NCI-H2081 (cell line): Measurements from ENCODE around the gene PNPLA6.

ENCODE experiments used
- DNase-seq, 2 experiments: peaks; one replicate each; lab custom pipeline; 2025; lab: John Stamatoyannopoulos, UW

The PNPLA6 gene

GRCh38 chr19:7515645-7516151, 19.8 kb upstream of the PNPLA6 start, which contains the start of gene ZNF358:
Gene ZNF358 (plus strand): TSS chr19:7516103. CDS start chr19:7519243, 3,140 bp downstream.
- DNase-seq = peak; percentile 64 to 67

GRCh38 chr19:7516333-7516732, 19.2 kb upstream of the PNPLA6 start:
- DNase-seq = no peak

GRCh38 chr19:7516878-7517277, 18.6 kb upstream of the PNPLA6 start:
- no peak for DNase-seq

- DNase-seq = no peak
Observed at GRCh38 chr19:7519361-7520130, 16.0 kb upstream of the PNPLA6 start.

GRCh38 chr19:7520131-7521051, 15.1 kb upstream of the PNPLA6 start:
- DNase-seq = no peak

GRCh38 chr19:7521551-7522071, 13.9 kb upstream of the PNPLA6 start:
- no peak for DNase-seq

- DNase-seq = peak; percentile 96
Observed at GRCh38 chr19:7522072-7522922, 13.2 kb upstream of the PNPLA6 start, which contains the start of gene MCOLN1. Gene MCOLN1 (plus strand): TSS chr19:7522624. CDS start chr19:7522751, 127 bp downstream.

- DNase-seq = no peak
Observed at GRCh38 chr19:7522923-7523667, 12.4 kb upstream of the PNPLA6 start.

GRCh38 chr19:7524523-7524922, 11.0 kb upstream of the PNPLA6 start:
- no peak for DNase-seq

GRCh38 chr19:7524992-7525739, 10.4 kb upstream of the PNPLA6 start:
- no peak for DNase-seq

- DNase-seq = no peak
Observed at GRCh38 chr19:7526059-7526929, 9.2 kb upstream of the PNPLA6 start.

GRCh38 chr19:7527516-7528191, 7.9 kb upstream of the PNPLA6 start:
- no peak for DNase-seq

- no peak for DNase-seq
Observed at GRCh38 chr19:7528192-7528519, 7.4 kb upstream of the PNPLA6 start.

GRCh38 chr19:7528522-7529245, 6.8 kb upstream of the PNPLA6 start:
- no peak for DNase-seq

- no peak for DNase-seq
Observed at GRCh38 chr19:7529246-7529600, 6.3 kb upstream of the PNPLA6 start.

- no peak for DNase-seq
Observed at GRCh38 chr19:7529610-7530490, 5.7 kb upstream of the PNPLA6 start.
